Coronary artery (tissue), 2 donors: Measurements from ENCODE around the gene PRKG1.

Experiments used
- DNase-seq: peaks from one replicate; pipeline ENCODE4 v3.0.0-alpha.2; 2017; ENCODE audit warnings: low spot score
- H3K27ac ChIP-seq, 2 donors: fragments of 200-600 bp; sonication (generic); one replicate each; pipeline ENCODE4 v1.5.1; 2016 to 2019
- H3K4me3 ChIP-seq: fragments of 200-600 bp; sonication (generic); 2 replicates; pipeline ENCODE4 v1.5.1; 2016; ENCODE audit warnings: mild to moderate bottlenecking, moderate library complexity
- CTCF ChIP-seq: fragments of 200-600 bp; sonication (generic); IDR thresholded peaks from one replicate; pipeline ENCODE4 v1.5.1; 2019; ENCODE audit warnings: antibody characterized with exemption

PRKG1 gene

GRCh38 chr10:51527522-51528219, 453.4 kb downstream of the PRKG1 start:
- TF ChIP-seq CTCF, result no peak
- no peak for DNase-seq
- Histone ChIP-seq H3K4me3 (no peak overlapping the region), H3K27ac (no peak overlapping the region)

- H3K27ac ChIP-seq, result no peak overlapping the region
- no peak for DNase-seq
- H3K4me3 ChIP-seq, result no peak overlapping the region
- TF ChIP-seq CTCF, result no peak
Measured at GRCh38 chr10:51528527-51528926, 454.2 kb downstream of the PRKG1 start.

GRCh38 chr10:51530541-51530940, 456.3 kb downstream of the PRKG1 start:
- no peak for TF ChIP-seq CTCF
- H3K27ac ChIP-seq, result no peak overlapping the region
- no peak overlapping the region for H3K4me3 ChIP-seq
- DNase-seq, result no peak

- no peak for TF ChIP-seq CTCF
- no peak for DNase-seq
Measured at GRCh38 chr10:51532044-51532443, 457.8 kb downstream of the PRKG1 start.

GRCh38 chr10:51542853-51543252, 468.6 kb downstream of the PRKG1 start:
- no peak for TF ChIP-seq CTCF
- no peak for DNase-seq
- H3K27ac ChIP-seq, result no peak overlapping the region
- H3K4me3 ChIP-seq, result no peak overlapping the region

More at GRCh38 chr10:51532044-51532443, 457.8 kb downstream of the PRKG1 start:
- Histone ChIP-seq H3K27ac (no peak overlapping the region), H3K4me3 (no peak overlapping the region)

GRCh38 chr10:51544933-51545332, 470.6 kb downstream of the PRKG1 start:
- no peak for TF ChIP-seq CTCF
- no peak overlapping the region for H3K27ac ChIP-seq
- DNase-seq, result no peak
- H3K4me3 ChIP-seq, result no peak overlapping the region

- no peak for DNase-seq
- H3K27ac ChIP-seq, result peak overlapping the region; percentile 3 to 8
- H3K4me3 ChIP-seq, result no peak overlapping the region
- no peak for TF ChIP-seq CTCF
Measured at GRCh38 chr10:51547941-51548340, 473.7 kb downstream of the PRKG1 start.
